Measurements from ENCODE around the gene RFFL.

DNA sequence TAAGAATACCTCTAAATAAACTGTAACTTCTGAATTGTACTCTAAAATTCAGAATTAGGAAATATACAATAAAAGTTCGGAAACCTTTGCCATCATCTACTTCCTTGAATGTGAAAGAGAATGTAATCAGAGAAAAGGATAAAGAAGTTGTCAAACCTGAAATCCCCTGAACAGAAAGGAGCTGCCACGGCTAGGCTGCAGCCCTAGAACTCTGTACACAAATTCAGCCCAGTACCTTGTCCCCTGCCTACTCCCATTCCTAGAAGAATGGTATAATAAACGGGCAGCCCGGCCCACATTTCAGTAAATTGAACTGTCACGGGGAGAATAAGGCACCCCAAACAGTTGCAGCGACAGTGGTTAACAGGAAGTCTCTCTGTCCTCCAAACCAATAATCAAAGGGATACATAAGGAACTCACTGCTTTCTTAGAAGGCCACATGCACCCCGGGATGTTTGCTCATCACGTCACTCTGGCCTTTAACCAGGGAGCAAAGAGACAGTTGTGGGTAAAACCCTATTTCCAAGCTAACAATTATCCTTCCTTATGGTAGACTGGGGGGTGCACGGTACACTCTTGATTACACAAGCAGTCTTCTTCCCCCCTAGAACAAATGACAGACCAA lies 24.3 kb upstream of the RFFL start:
- TF ChIP-seq, protein P1, sequence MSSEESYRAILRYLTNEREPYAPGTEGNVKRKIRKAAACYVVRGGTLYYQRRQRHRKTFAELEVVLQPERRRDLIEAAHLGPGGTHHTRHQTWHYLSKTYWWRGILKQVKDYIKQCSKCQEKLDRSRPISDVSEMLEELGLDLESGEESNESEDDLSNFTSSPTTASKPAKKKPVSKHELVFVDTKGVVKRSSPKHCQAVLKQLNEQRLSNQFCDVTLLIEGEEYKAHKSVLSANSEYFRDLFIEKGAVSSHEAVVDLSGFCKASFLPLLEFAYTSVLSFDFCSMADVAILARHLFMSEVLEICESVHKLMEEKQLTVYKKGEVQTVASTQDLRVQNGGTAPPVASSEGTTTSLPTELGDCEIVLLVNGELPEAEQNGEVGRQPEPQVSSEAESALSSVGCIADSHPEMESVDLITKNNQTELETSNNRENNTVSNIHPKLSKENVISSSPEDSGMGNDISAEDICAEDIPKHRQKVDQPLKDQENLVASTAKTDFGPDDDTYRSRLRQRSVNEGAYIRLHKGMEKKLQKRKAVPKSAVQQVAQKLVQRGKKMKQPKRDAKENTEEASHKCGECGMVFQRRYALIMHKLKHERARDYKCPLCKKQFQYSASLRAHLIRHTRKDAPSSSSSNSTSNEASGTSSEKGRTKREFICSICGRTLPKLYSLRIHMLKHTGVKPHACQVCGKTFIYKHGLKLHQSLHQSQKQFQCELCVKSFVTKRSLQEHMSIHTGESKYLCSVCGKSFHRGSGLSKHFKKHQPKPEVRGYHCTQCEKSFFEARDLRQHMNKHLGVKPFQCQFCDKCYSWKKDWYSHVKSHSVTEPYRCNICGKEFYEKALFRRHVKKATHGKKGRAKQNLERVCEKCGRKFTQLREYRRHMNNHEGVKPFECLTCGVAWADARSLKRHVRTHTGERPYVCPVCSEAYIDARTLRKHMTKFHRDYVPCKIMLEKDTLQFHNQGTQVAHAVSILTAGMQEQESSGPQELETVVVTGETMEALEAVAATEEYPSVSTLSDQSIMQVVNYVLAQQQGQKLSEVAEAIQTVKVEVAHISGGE (tag by site-specific recombination; conservative IDR thresholded peaks at IDR 0.05; ENCODE audit: low read depth) = no peak
- TF ChIP-seq ZNF426 (tag by site-specific recombination; IDR thresholded peaks at IDR 0.05) (no peak), ZEB2 (tag by site-specific recombination; IDR thresholded peaks at IDR 0.05) (no peak), SP2 (tag by site-specific recombination; IDR thresholded peaks at IDR 0.05) (no peak), YY1 (tag by site-specific recombination; IDR thresholded peaks at IDR 0.05) (no peak), ZNF558 (tag by site-specific recombination; IDR thresholded peaks at IDR 0.05) (no peak), ZNF416 (tag by site-specific recombination; IDR thresholded peaks at IDR 0.05) (no peak), ZBTB1 (tag by site-specific recombination; IDR thresholded peaks at IDR 0.05) (no peak)
- TF ChIP-seq, protein P2, sequence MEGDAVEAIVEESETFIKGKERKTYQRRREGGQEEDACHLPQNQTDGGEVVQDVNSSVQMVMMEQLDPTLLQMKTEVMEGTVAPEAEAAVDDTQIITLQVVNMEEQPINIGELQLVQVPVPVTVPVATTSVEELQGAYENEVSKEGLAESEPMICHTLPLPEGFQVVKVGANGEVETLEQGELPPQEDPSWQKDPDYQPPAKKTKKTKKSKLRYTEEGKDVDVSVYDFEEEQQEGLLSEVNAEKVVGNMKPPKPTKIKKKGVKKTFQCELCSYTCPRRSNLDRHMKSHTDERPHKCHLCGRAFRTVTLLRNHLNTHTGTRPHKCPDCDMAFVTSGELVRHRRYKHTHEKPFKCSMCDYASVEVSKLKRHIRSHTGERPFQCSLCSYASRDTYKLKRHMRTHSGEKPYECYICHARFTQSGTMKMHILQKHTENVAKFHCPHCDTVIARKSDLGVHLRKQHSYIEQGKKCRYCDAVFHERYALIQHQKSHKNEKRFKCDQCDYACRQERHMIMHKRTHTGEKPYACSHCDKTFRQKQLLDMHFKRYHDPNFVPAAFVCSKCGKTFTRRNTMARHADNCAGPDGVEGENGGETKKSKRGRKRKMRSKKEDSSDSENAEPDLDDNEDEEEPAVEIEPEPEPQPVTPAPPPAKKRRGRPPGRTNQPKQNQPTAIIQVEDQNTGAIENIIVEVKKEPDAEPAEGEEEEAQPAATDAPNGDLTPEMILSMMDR (tag by site-specific recombination; IDR thresholded peaks at IDR 0.05) = no peak
